GM06990 (cell line): Measurements from ENCODE around the gene SF3A2.

Source experiments
- DNase-seq: peaks from one replicate; pipeline ENCODE4 v3.0.0-alpha.2; 2011; ENCODE audit not compliant: insufficient read length; ENCODE audit errors: extremely low read depth
- H3K27me3 ChIP-seq: replicated peaks from 2 replicates; pipeline ENCODE4 v1.6.0; 2011; ENCODE audit warnings: low read length; ENCODE audit not compliant: control insufficient read depth, insufficient read depth
- H3K36me3 ChIP-seq: 2 replicates; pipeline ENCODE4 v1.5.1; 2011; ENCODE audit warnings: low read length; ENCODE audit not compliant: control insufficient read depth, insufficient read depth
- H3K4me3 ChIP-seq: replicated peaks from 2 replicates; pipeline ENCODE4 v1.5.1; 2011; ENCODE audit warnings: low read depth, mild to moderate bottlenecking, control low read depth, low read length
- CTCF ChIP-seq: IDR thresholded peaks from 2 replicates; pipeline ENCODE4 v1.5.1; 2011; ENCODE audit warnings: low read length, control low read depth, mild to moderate bottlenecking, inconsistent platforms; ENCODE audit not compliant: insufficient read depth, poor library complexity, severe bottlenecking

SF3A2 gene

DNA sequence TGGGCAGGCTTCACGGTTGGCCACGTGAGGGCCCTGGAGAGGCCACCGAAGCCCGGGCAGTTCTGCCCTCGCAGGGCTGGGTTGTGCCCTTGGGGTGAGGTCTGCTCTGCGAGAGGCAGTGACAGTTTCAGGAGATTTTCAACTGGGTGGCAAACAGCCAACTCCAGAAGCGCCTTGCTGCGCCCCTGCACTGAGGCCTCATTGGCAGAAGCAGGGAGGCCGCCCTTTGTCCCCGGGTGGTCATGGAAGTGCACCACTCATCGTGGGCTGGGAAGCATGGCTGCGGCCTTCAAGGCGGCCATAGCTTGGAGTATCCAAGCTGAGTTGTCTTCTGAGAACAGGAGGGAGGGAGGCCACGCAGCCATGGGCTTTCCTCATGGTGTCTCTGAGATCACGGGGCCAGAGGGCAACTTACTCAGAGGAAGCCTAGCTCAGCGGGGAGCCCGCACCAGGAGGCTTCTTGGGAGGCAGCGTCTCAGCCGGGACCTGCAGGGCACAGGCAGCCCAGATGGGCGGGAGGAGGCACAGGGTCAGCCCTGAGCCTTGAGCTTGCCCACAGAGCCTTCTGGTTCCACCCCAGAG, 15.3 kb upstream of the SF3A2 start:
- no peak for DNase-seq
- H3K27me3 ChIP-seq, result no peaks in the 10 kb centered on the region
- TF ChIP-seq CTCF, result no peak
- H3K36me3 ChIP-seq, result peaks cover 45% of the 10 kb centered on the region
- H3K4me3 ChIP-seq, result no peak overlapping the region

DNA sequence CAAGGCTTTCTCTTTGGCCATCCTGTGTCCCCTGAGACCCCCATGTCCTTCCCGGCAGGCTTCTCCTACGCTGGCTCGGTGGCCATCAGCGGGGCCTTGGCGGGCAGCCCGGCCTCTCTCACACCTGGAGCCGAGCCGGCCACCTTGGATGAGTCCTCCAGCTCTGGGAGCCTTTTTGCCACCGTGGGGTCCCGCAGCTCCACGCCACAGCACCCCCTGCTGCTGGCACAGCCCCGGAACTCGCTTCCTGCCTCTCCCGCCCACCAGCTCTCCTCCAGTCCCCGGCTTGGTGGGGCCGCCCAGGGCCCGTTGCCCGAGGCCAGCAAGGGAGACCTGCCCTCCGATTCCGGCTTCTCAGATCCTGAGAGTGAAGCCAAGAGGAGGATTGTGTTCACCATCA, 14.7 kb upstream of the SF3A2 start:
- Histone ChIP-seq H3K4me3 (no peak overlapping the region), H3K36me3 (peaks cover 39% of the 10 kb centered on the region), H3K27me3 (no peaks in the 10 kb centered on the region)
- DNase-seq, result no peak
- TF ChIP-seq CTCF, result peak; percentile 20

DNA sequence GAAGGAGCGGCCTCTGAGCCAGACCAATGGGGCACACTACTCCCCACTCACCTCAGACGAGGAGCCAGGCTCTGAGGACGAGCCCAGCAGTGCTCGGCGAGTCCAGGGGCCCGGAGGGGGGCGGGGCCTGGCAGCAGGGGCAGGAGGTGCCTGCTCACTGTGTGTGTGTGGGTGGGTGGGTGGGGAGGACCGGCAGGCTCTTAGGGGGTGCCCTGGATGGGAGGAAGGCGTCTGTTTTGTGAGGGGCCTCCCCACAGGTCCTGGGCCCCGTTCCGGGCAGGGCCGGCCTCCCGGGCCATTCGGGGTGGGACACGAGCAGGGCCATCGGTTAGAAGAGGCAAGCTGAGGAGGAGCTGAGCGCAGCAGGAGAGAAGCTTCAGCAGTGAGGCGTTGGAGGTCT, 13.2 kb upstream of the SF3A2 start:
- Histone ChIP-seq H3K36me3 (peaks cover 35% of the 10 kb centered on the region), H3K4me3 (no peak overlapping the region), H3K27me3 (no peaks in the 10 kb centered on the region)
- TF ChIP-seq CTCF, result no peak
- DNase-seq, result no peak

- peaks cover 41% of the 10 kb centered on the region for H3K36me3 ChIP-seq
These were observed 12.7 kb upstream of the SF3A2 start for GRCh38 chr19:2223959-2224358.

DNA sequence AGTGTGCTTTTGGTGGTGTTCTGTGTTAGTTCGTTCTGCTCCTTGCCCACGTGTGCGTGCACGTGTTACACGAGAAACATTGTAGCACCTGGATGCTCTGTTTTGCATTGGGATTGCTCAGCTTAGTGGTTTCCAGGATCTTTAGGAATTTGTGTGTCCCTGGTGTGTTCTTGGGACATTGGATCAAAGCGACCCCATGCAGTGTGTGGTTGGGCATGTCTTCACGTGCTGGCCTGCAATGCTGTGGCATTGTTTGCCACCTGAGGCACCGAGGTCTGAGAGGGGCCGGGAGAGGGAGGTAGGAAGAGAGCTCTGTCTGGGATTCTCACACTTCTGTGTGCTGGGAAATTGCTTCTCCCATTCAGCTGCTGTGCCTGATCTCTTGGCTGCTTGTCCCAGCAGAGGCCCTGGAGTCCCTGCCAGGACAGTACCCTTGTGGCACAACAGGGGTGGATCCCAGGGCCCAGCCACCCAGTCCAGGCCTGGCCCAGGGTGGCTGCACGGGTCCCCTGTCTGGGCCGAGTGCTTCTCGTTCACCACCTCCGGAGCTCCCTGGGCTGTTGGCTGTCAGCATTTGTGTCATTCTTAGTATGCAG, 11.8 kb upstream of the SF3A2 start:
- no peaks in the 10 kb centered on the region for H3K27me3 ChIP-seq
- no peak overlapping the region for H3K4me3 ChIP-seq
- H3K36me3 ChIP-seq, result peaks cover 44% of the 10 kb centered on the region
- TF ChIP-seq CTCF, result no peak
- no peak for DNase-seq

More at GRCh38 chr19:2223959-2224358, 12.7 kb upstream of the SF3A2 start:
- TF ChIP-seq CTCF, result no peak
- Histone ChIP-seq H3K4me3 (no peak overlapping the region), H3K27me3 (no peaks in the 10 kb centered on the region)
- DNase-seq, result peak; percentile 71

GRCh38 chr19:2225415-2226050, 11.1 kb upstream of the SF3A2 start:
- H3K36me3 ChIP-seq, result peaks cover 40% of the 10 kb centered on the region

More at GRCh38 chr19:2225415-2226050, 11.1 kb upstream of the SF3A2 start:
- no peak overlapping the region for H3K4me3 ChIP-seq
- H3K27me3 ChIP-seq, result no peaks in the 10 kb centered on the region
- no peak for DNase-seq
- TF ChIP-seq CTCF, result no peak
